SK-N-SH (cell line): Measurements from ENCODE around the gene FARSB. TPM values are rescaled to one million over a fixed set of nuclear protein-coding genes. Genes with fewer than 3 reads are reported as not detected.

Experiments
- CTCF ChIA-PET: fragments of 300-600, 350-600 bp; formaldehyde crosslinking; extraction: SDS; loops from one replicate; lab custom pipeline; 2021; lab: Yijun Ruan, JAX
- POLR2A ChIA-PET: fragments of 350-600 bp; sonication (Branson Sonifier 250); formaldehyde crosslinking; extraction: SDS; loops from one replicate; lab custom pipeline; 2020; ENCODE audit warnings: antibody characterized with exemption, inconsistent platforms; lab: Yijun Ruan, JAX
- DNase-seq: peaks from one replicate; pipeline ENCODE4 v3.0.0; 2012
- H2AFZ ChIP-seq: fragments of 200-600 bp; sonication (generic); 2 replicates; pipeline ENCODE4 v1.8.1; 2016; ENCODE audit warnings: antibody characterized with exemption, mild to moderate bottlenecking, low read depth
- H3F3A ChIP-seq: fragments of 200-600 bp; sonication (generic); replicated peaks from 2 replicates; pipeline ENCODE3; 2016; ENCODE audit warnings: antibody characterized with exemption, mild to moderate bottlenecking; ENCODE audit not compliant: insufficient read depth
- H3K27ac ChIP-seq, 2 experiments: fragments of 200-500 bp in 1 of 2; fragments of 200-600 bp in 1 of 2; sonication (Bioruptor generic) in 1 of 2; sonication (generic), shearing (Covaris generic) in 1 of 2; 2 replicates each; pipeline versions ENCODE4 v1.5.1 to v1.6.1; 2014 to 2016; ENCODE audit warnings: low read depth in 2 of 2, inconsistent platforms in 1 of 2, low read length in 1 of 2, mild to moderate bottlenecking in 1 of 2, mixed read lengths in 1 of 2
- H3K27me3 ChIP-seq: fragments of 200-600 bp; sonication (generic), shearing (Covaris generic); 2 replicates; pipeline ENCODE4 v1.6.1; 2016; ENCODE audit warnings: mixed run types; ENCODE audit not compliant: insufficient read depth
- H3K36me3 ChIP-seq, 2 experiments: fragments of 200-500 bp in 1 of 2; fragments of 200-600 bp in 1 of 2; sonication (Bioruptor generic) in 1 of 2; sonication (generic) in 1 of 2; replicated peaks in 1 of 2; 2 replicates each; pipeline versions ENCODE3 to v1.5.1; 2014 to 2016; ENCODE audit warnings: low read length in 1 of 2, mild to moderate bottlenecking in 1 of 2; ENCODE audit not compliant: insufficient read depth in 2 of 2, control insufficient read depth in 1 of 2
- H3K4me1 ChIP-seq, 2 experiments: fragments of 200-500 bp in 1 of 2; fragments of 200-600 bp in 1 of 2; sonication (Bioruptor generic) in 1 of 2; sonication (generic), shearing (Covaris generic) in 1 of 2; 2 replicates each; pipeline versions ENCODE4 v1.5.1 to v1.6.1; 2014 to 2016; ENCODE audit warnings: low read depth in 1 of 2, low read length in 1 of 2, mixed run types in 1 of 2; ENCODE audit not compliant: insufficient read depth in 2 of 2, control insufficient read depth in 1 of 2
- H3K4me2 ChIP-seq: fragments of 200-600 bp; sonication (generic), shearing (Covaris generic); 2 replicates; pipeline ENCODE4 v1.6.1; 2017; ENCODE audit warnings: mixed run types
- H3K4me3 ChIP-seq, 2 experiments: fragments of 200-500 bp in 1 of 2; fragments of 200-600 bp in 1 of 2; sonication (Bioruptor generic) in 1 of 2; sonication (generic), shearing (Covaris generic) in 1 of 2; 2 replicates each; pipeline versions ENCODE4 v1.5.1 to v1.8.1; 2014 to 2016; ENCODE audit warnings: low read depth in 2 of 2, inconsistent platforms in 1 of 2, low read length in 1 of 2, mild to moderate bottlenecking in 1 of 2, mixed read lengths in 1 of 2, moderate library complexity in 1 of 2
- H3K79me2 ChIP-seq: fragments of 200-600 bp; sonication (generic); 2 replicates; pipeline ENCODE4 v1.8.1; 2017; ENCODE audit warnings: mild to moderate bottlenecking; ENCODE audit not compliant: insufficient read depth
- H3K9ac ChIP-seq: fragments of 200-600 bp; sonication (generic); 2 replicates; pipeline ENCODE4 v1.6.1; 2017; ENCODE audit warnings: mixed run types
- H3K9me2 ChIP-seq: fragments of 200-600 bp; sonication (generic); 2 replicates; pipeline ENCODE4 v1.6.1; 2017; ENCODE audit warnings: mixed run types
- H3K9me3 ChIP-seq: fragments of 200-600 bp; sonication (generic); 2 replicates; pipeline ENCODE4 v1.6.1; 2017; ENCODE audit warnings: mixed run types, mild to moderate bottlenecking, moderate library complexity
- H4K20me1 ChIP-seq: fragments of 200-600 bp; sonication (generic); 2 replicates; pipeline ENCODE4 v1.6.1; 2017; ENCODE audit warnings: mild to moderate bottlenecking, mixed run types; ENCODE audit not compliant: insufficient read depth
- EP300 ChIP-seq, 2 experiments: IDR thresholded peaks; 2 replicates each; pipeline versions ENCODE4 v1.4.0 to v1.6.1; 2012; ENCODE audit warnings: borderline replicate concordance in 1 of 2, low read depth in 1 of 2, low read length in 1 of 2
- JUND ChIP-seq: IDR thresholded peaks from 2 replicates; pipeline ENCODE4 v1.4.0; 2012
- MAX ChIP-seq: IDR thresholded peaks from 2 replicates; pipeline ENCODE4 v1.4.0; 2012; ENCODE audit warnings: low read depth
- NFIC ChIP-seq: IDR thresholded peaks from 2 replicates; pipeline ENCODE4 v1.4.0; 2012; ENCODE audit warnings: borderline replicate concordance
- PBX3 ChIP-seq: IDR thresholded peaks from 2 replicates; pipeline ENCODE4; 2012
- RFX5 ChIP-seq: IDR thresholded peaks from 2 replicates; pipeline ENCODE4 v1.6.1; 2012; ENCODE audit warnings: mild to moderate bottlenecking, improper control_type of control experiment, low read length
- TEAD4 ChIP-seq: IDR thresholded peaks from 2 replicates; pipeline ENCODE4 v1.4.0; 2012; ENCODE audit warnings: mild to moderate bottlenecking, borderline replicate concordance; ENCODE audit not compliant: insufficient read depth
- YY1 ChIP-seq: IDR thresholded peaks from 2 replicates; pipeline ENCODE4 v1.4.0; 2012; ENCODE audit warnings: low read depth, mild to moderate bottlenecking
- ZBTB33 ChIP-seq: IDR thresholded peaks from 2 replicates; pipeline ENCODE4 v1.4.0; 2012; ENCODE audit warnings: low read depth, borderline replicate concordance
- WGBS: methylation state at CpG from one replicate; pipeline ENCODE4 v1.1.6; 2017; ENCODE audit warnings: low lambda C conversion rate; 5-methylcytosine and 5-hydroxymethylcytosine counted together
- polyA plus RNA-seq, 3 experiments: library from polyadenylated mRNA; depleted of rRNA; stranded (reverse); fragments of >200 nt; gene quantifications; 2 replicates each; pipeline ENCODE4 v1.2.3, GENCODE V29; 2012

Gene FARSB
- polyA plus RNA-seq, 1 of the 3 experiments (the other 2 are of a cell fraction), result 15.4 TPM

- no peak for DNase-seq
- H3K36me3 ChIP-seq, result peaks cover 50 to 71% of the 10 kb centered on the region in 2 experiments
- H3K4me1 ChIP-seq, result no peaks in the 10 kb centered on the region
- ChIA-PET POLR2A (no interaction called here), CTCF (no interaction called here)
- no peaks in the 10 kb centered on the region for H3K79me2 ChIP-seq
- H3K27ac ChIP-seq, result no peak overlapping the region
- no peak for TF ChIP-seq JUND
- TF ChIP-seq TEAD4, result no peak
- no peaks in the 10 kb centered on the region for H4K20me1 ChIP-seq
- no peak overlapping the region for H2AFZ ChIP-seq
- no peak overlapping the region for H3K9ac ChIP-seq
- H3K9me3 ChIP-seq, result no peaks in the 10 kb centered on the region
- no peaks in the 10 kb centered on the region for H3K9me2 ChIP-seq
- 96% methylated on average over 4 of the region's 4 CpGs for WGBS
- H3K27me3 ChIP-seq, result no peaks in the 10 kb centered on the region
- H3K4me3 ChIP-seq, result no peak overlapping the region
- H3K4me2 ChIP-seq, result no peak overlapping the region
- peaks cover 5% of the 10 kb centered on the region for H3F3A ChIP-seq
These were observed 34.0 kb downstream of the FARSB start for GRCh38 chr2:222621893-222622292.

GRCh38 chr2:222615320-222615719, 40.6 kb downstream of the FARSB start:
- POLR2A ChIA-PET, result no interaction called here
- TF ChIP-seq RFX5, result no peak
- no peak for TF ChIP-seq NFIC
- no peak for TF ChIP-seq YY1
- no peak for TF ChIP-seq PBX3
- TF ChIP-seq MAX, result no peak
- no peak for TF ChIP-seq ZBTB33
- no peak for TF ChIP-seq EP300 (IDR thresholded peaks at IDR 0.05; ENCODE audit: borderline replicate concordance in 1 of 2, low read depth in 1 of 2, low read length in 1 of 2)
- no peak overlapping the region for H3K4me2 ChIP-seq
- H3K9ac ChIP-seq, result no peak overlapping the region
- H2AFZ ChIP-seq, result no peak overlapping the region
- H3K36me3 ChIP-seq, result peaks cover 44 to 50% of the 10 kb centered on the region in 2 experiments
- CTCF ChIA-PET, result interaction anchor here (0.8 to 2.9 kb wide), 10 partner anchors 9 to 590 kb away, joined by 3 to 21 read pairs (median 6); no protein-coding TSS in a partner anchor
- no peak overlapping the region for H3K27ac ChIP-seq
- H3K27me3 ChIP-seq, result no peaks in the 10 kb centered on the region
- DNase-seq, result no peak
- no peaks in the 10 kb centered on the region for H4K20me1 ChIP-seq
- no peak overlapping the region for H3K4me3 ChIP-seq
- no peaks in the 10 kb centered on the region for H3K9me2 ChIP-seq
- peaks cover 11% of the 10 kb centered on the region for H3F3A ChIP-seq
- WGBS, result 96% methylated on average over 2 of the region's 2 CpGs
- H3K4me1 ChIP-seq, result no peaks in the 10 kb centered on the region
- H3K79me2 ChIP-seq, result no peaks in the 10 kb centered on the region
- no peaks in the 10 kb centered on the region for H3K9me3 ChIP-seq
